HCT116 (cell line): Measurements from ENCODE around the gene CCDC102B. TPM values are rescaled to one million over a fixed set of nuclear protein-coding genes. Genes with fewer than 3 reads are reported as not detected.

Experiments used
- ATAC-seq: fragments of 200-7000 bp; cut with Tn5 transposase; 2 replicates; pipeline ENCODE4 v1.9.1; 2020; ENCODE audit warnings: mild to moderate bottlenecking, moderate library complexity
- BruUV-seq: library from RNA; stranded (reverse); fragments of 400-500 nt; replicated peaks from 2 replicates; lab custom pipeline; 2021; lab: Mats Ljungman, UMichigan
- CTCF ChIA-PET: fragments of 300-600 bp; sonication (Branson Sonifier 250); formaldehyde crosslinking; loops from one replicate; lab custom pipeline; 2021; ENCODE audit warnings: antibody characterized with exemption; lab: Charles Lee
- POLR2A ChIA-PET: fragments of 300-600, 350-600 bp; sonication (Branson Sonifier 250); formaldehyde crosslinking; loops from one replicate; lab custom pipeline; 2021; ENCODE audit warnings: antibody characterized with exemption; lab: Charles Lee
- RAD21 ChIA-PET, 2 experiments: fragments of 300-600 bp; sonication (Branson Sonifier 250); formaldehyde crosslinking; loops; one replicate each; lab custom pipeline; 2023; ENCODE audit warnings: low total read pairs in 2 of 2; ENCODE audit not compliant: uncharacterized antibody in 2 of 2, unreplicated experiment in 2 of 2, low non-redundant PET in 1 of 2; lab: Charles Lee
- DNase-seq: peaks from one replicate; pipeline ENCODE4 v3.0.0-alpha.2; 2010; ENCODE audit warnings: low read depth, low spot score
- H2AFZ ChIP-seq: fragments of 200-600 bp; shearing (Covaris generic), sonication (generic); 2 replicates; pipeline ENCODE4 v1.6.1; 2017; ENCODE audit warnings: low read depth, mixed run types, mixed read lengths, antibody characterized with exemption, low read length; ENCODE audit not compliant: poor library complexity, severe bottlenecking
- H3K27ac ChIP-seq: 2 replicates; pipeline ENCODE4 v1.5.1; 2012; ENCODE audit warnings: low read depth, low read length
- H3K27me3 ChIP-seq: fragments of 200-600 bp; sonication (generic); 2 replicates; pipeline ENCODE4 v1.6.1; 2016; ENCODE audit warnings: mixed run types, low read length, mixed read lengths; ENCODE audit not compliant: insufficient read depth
- H3K36me3 ChIP-seq, 2 experiments: fragments of 200-500 bp in 1 of 2; fragments of 200-600 bp in 1 of 2; sonication (Bioruptor generic) in 1 of 2; sonication (generic) in 1 of 2; 2 replicates each; pipeline versions ENCODE4 v1.5.1 to v1.6.1; 2014 to 2016; ENCODE audit warnings: low read length in 2 of 2, inconsistent platforms in 1 of 2, mixed read lengths in 1 of 2, mixed run types in 1 of 2; ENCODE audit not compliant: insufficient read depth in 2 of 2, control insufficient read depth in 1 of 2
- H3K4me1 ChIP-seq, 2 experiments: fragments of 200-600 bp in 1 of 2; sonication (generic) in 1 of 2; 2 replicates each; pipeline versions ENCODE4 v1.5.1 to v1.6.1; 2012 to 2017; ENCODE audit warnings: low read length in 2 of 2, inconsistent platforms in 1 of 2, mild to moderate bottlenecking in 1 of 2, mixed read lengths in 1 of 2, mixed run types in 1 of 2, moderate library complexity in 1 of 2; ENCODE audit not compliant: insufficient read depth in 2 of 2, control insufficient read depth in 1 of 2
- H3K4me2 ChIP-seq: fragments of 200-600 bp; sonication (generic); 2 replicates; pipeline ENCODE4 v1.6.1; 2017; ENCODE audit warnings: mixed run types, low read length, mixed read lengths
- H3K4me3 ChIP-seq, 2 experiments: fragments of 200-600 bp in 1 of 2; sonication (generic) in 1 of 2; replicated peaks in 1 of 2; 2 replicates each; pipeline ENCODE4 v1.5.1; 2011 to 2016; ENCODE audit warnings: low read length in 2 of 2, control low read depth in 1 of 2, low read depth in 1 of 2, mild to moderate bottlenecking in 1 of 2, mixed read lengths in 1 of 2, mixed run types in 1 of 2
- H3K79me2 ChIP-seq: fragments of 200-600 bp; sonication (generic); 2 replicates; pipeline ENCODE4 v1.6.1; 2017; ENCODE audit warnings: mild to moderate bottlenecking, mixed run types, low read length, moderate library complexity, mixed read lengths; ENCODE audit not compliant: insufficient read depth
- H3K9ac ChIP-seq: fragments of 200-600 bp; sonication (generic); 2 replicates; pipeline ENCODE4 v1.6.1; 2016; ENCODE audit warnings: low read length, mixed read lengths
- H3K9me2 ChIP-seq: fragments of 200-600 bp; sonication (generic), shearing (Covaris generic); 2 replicates; pipeline ENCODE4 v1.6.1; 2017; ENCODE audit warnings: mixed run types, mild to moderate bottlenecking, moderate library complexity; ENCODE audit not compliant: insufficient read depth
- H3K9me3 ChIP-seq, 2 experiments: fragments of 200-500 bp in 1 of 2; fragments of 200-600 bp in 1 of 2; sonication (Bioruptor generic) in 1 of 2; sonication (generic) in 1 of 2; 2 replicates each; pipeline ENCODE4 v1.6.1; 2014 to 2017; ENCODE audit warnings: low read length in 2 of 2, mixed read lengths in 2 of 2, inconsistent platforms in 1 of 2, low read depth in 1 of 2, mild to moderate bottlenecking in 1 of 2, mixed run types in 1 of 2, moderate library complexity in 1 of 2; ENCODE audit not compliant: control insufficient read depth in 1 of 2, insufficient read depth in 1 of 2
- H4K20me1 ChIP-seq: fragments of 200-600 bp; sonication (generic), shearing (Covaris generic); 2 replicates; pipeline ENCODE4 v1.6.1; 2017; ENCODE audit warnings: mixed run types, mild to moderate bottlenecking, moderate library complexity; ENCODE audit not compliant: insufficient read depth
- ATF3 ChIP-seq: IDR thresholded peaks from 2 replicates; pipeline ENCODE4 v1.6.1; 2012
- CBX3 ChIP-seq: IDR thresholded peaks from 2 replicates; pipeline ENCODE4 v1.6.1; 2012; ENCODE audit warnings: low read depth
- CEBPB ChIP-seq: IDR thresholded peaks from 2 replicates; pipeline ENCODE4 v1.6.1; 2012; ENCODE audit warnings: low read depth
- EGR1 ChIP-seq: IDR thresholded peaks from 2 replicates; pipeline ENCODE4 v1.6.1; 2012; ENCODE audit warnings: low read depth
- ELF1 ChIP-seq: IDR thresholded peaks from 2 replicates; pipeline ENCODE4 v1.6.1; 2012; ENCODE audit warnings: low read depth, borderline replicate concordance
- JUND ChIP-seq: IDR thresholded peaks from 2 replicates; pipeline ENCODE4 v1.6.1; 2012
- POLR2A ChIP-seq: IDR thresholded peaks from 2 replicates; pipeline ENCODE4 v1.7.0; 2011; ENCODE audit warnings: borderline replicate concordance; ENCODE audit not compliant: insufficient read depth, insufficient read length; ENCODE audit errors: extremely low read depth
- POLR2AphosphoS5 ChIP-seq: IDR thresholded peaks from 2 replicates; pipeline ENCODE4 v1.6.1; 2011; ENCODE audit warnings: mild to moderate bottlenecking, low read depth, low read length, moderate library complexity
- RAD21 ChIP-seq: IDR thresholded peaks from 2 replicates; pipeline ENCODE4 v1.6.1; 2012; ENCODE audit warnings: low read depth, mild to moderate bottlenecking
- SIN3A ChIP-seq: IDR thresholded peaks from 2 replicates; pipeline ENCODE4 v1.6.1; 2012; ENCODE audit warnings: low read depth
- SP1 ChIP-seq: IDR thresholded peaks from 2 replicates; pipeline ENCODE4 v1.6.1; 2012; ENCODE audit warnings: low read depth
- TCF7L2 ChIP-seq: IDR thresholded peaks from 2 replicates; pipeline ENCODE4 v1.7.0; 2011; ENCODE audit warnings: borderline replicate concordance, inconsistent platforms; ENCODE audit not compliant: insufficient read depth, insufficient read length; ENCODE audit errors: extremely low read depth
- YY1 ChIP-seq: IDR thresholded peaks from 2 replicates; pipeline ENCODE4 v1.6.1; 2011; ENCODE audit warnings: low read length, low read depth, moderate library complexity, mild to moderate bottlenecking; ENCODE audit not compliant: insufficient replicate concordance; ENCODE audit errors: extremely low read depth
- ZFX ChIP-seq: fragments of 450-650 bp; IDR thresholded peaks from 2 replicates; pipeline ENCODE4 v1.6.1; 2017
- intact Hi-C: fragments of 100-400 bp; cut with micrococcal nuclease; formaldehyde crosslinking; loops from 2 replicates; pipeline ENCODE4 v1.10.0; 2022
- total RNA-seq: library from RNA; stranded (reverse); gene quantifications from one replicate; pipeline ENCODE4 v1.2.1, GENCODE V29; 2021; ENCODE audit not compliant: unreplicated experiment
- TF ChIP-seq, protein P1 (sequence below): IDR thresholded peaks from 2 replicates; pipeline ENCODE4 v1.6.1; 2012; ENCODE audit warnings: low read depth
- TF ChIP-seq, protein P2 (sequence below): IDR thresholded peaks from 2 replicates; pipeline ENCODE4 v1.6.1; 2012
- TF ChIP-seq, protein P3 (sequence below): IDR thresholded peaks from 2 replicates; pipeline ENCODE4 v1.6.1; 2011; ENCODE audit warnings: mild to moderate bottlenecking, low read length, moderate library complexity; ENCODE audit not compliant: insufficient replicate concordance; ENCODE audit errors: extremely low read depth

CCDC102B gene
- total RNA-seq, 1 experiment from 2014 or later = 1.9 TPM

DNA sequence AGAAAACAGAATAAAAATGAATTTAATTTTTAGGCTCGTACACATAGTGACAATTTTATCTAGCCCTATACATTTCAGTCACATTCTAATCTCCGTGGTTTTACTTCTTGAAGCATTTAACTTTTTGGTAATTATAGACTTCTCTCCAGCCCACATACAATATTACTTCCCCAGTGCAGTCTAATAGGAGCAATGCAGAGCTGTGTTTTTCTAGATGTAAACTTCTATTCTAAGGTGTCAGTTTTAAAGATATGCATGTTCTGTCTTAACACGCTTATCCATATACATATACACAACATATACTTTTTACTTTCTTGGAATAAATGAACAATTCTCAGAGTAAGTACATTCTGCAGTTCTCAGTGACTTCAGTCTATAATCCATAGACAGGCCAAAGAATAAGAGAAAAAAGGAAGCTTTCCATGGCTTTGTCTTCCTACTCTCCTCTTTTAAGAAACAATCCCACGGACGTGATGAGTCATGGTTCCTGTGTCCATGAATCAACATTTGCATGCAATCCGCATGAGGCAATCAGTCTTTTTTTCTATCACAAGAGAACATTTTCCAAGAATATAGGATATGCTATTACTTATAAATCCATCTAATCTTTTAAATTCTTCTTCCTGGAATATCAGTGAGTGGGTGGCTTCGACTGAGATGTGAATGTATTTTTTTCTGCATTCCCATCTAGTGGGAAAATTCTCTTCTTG lies 42.8 kb downstream of the CCDC102B start (continued):
- TF ChIP-seq, protein P1, sequence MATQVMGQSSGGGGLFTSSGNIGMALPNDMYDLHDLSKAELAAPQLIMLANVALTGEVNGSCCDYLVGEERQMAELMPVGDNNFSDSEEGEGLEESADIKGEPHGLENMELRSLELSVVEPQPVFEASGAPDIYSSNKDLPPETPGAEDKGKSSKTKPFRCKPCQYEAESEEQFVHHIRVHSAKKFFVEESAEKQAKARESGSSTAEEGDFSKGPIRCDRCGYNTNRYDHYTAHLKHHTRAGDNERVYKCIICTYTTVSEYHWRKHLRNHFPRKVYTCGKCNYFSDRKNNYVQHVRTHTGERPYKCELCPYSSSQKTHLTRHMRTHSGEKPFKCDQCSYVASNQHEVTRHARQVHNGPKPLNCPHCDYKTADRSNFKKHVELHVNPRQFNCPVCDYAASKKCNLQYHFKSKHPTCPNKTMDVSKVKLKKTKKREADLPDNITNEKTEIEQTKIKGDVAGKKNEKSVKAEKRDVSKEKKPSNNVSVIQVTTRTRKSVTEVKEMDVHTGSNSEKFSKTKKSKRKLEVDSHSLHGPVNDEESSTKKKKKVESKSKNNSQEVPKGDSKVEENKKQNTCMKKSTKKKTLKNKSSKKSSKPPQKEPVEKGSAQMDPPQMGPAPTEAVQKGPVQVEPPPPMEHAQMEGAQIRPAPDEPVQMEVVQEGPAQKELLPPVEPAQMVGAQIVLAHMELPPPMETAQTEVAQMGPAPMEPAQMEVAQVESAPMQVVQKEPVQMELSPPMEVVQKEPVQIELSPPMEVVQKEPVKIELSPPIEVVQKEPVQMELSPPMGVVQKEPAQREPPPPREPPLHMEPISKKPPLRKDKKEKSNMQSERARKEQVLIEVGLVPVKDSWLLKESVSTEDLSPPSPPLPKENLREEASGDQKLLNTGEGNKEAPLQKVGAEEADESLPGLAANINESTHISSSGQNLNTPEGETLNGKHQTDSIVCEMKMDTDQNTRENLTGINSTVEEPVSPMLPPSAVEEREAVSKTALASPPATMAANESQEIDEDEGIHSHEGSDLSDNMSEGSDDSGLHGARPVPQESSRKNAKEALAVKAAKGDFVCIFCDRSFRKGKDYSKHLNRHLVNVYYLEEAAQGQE = no peak
- TF ChIP-seq JUND (peak; percentile 37; the same call in 1 of the 2 replicates), SP1 (0 out of 2 replicates have a peak, but pooled peaks have one; percentile 13), SIN3A (no peak), RAD21 (no peak), ZFX (no peak), EGR1 (no peak), ATF3 (0 out of 2 replicates have a peak, but pooled peaks have one; percentile 24), YY1 (no peak), CBX3 (no peak)
- TF ChIP-seq, protein P2, sequence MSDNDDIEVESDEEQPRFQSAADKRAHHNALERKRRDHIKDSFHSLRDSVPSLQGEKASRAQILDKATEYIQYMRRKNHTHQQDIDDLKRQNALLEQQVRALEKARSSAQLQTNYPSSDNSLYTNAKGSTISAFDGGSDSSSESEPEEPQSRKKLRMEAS = no peak

DNA sequence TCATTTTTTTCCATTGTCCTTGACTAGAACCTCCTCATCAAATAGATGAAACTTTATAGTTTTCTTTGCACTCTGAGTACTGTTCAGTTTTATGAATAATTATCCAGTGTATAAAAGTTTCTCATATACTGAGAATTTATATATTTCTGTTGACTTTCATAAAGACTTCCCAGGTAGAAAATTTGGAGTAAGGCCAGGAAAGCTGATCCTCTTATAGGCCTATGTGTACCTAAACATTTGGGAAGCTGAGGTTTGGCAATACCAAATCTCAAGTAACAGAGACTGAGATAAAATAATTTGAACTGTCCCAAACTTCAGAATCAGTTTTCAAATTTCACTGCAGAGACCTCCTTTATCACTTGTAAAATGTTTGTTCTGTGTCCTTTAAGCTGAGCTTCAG lies 43.4 kb downstream of the CCDC102B start:
- Histone ChIP-seq H3K4me1 (peaks cover 0 to 11% of the 10 kb centered on the region in 2 experiments; a peak in 2 of 4 replicates), H3K9ac (no peak overlapping the region), H3K27ac (no peak overlapping the region), H3K36me3 (no peaks in the 10 kb centered on the region), H3K27me3 (no peaks in the 10 kb centered on the region), H3K79me2 (no peaks in the 10 kb centered on the region), H4K20me1 (no peaks in the 10 kb centered on the region), H3K9me3 (no peaks in the 10 kb centered on the region), H3K4me3 (no peak overlapping the region), H2AFZ (peak overlapping the region; percentile 70), H3K9me2 (no peaks in the 10 kb centered on the region), H3K4me2 (peak overlapping the region; percentile 24)
- DNase-seq = no peak
- ChIA-PET RAD21 (no interaction called here), CTCF (no interaction called here), POLR2A (no interaction called here)
- ATAC-seq = no peak
- no TSS peak for BruUV-seq
- intact Hi-C loops = loop anchor here (5.0 to 10.0 kb wide), 2 partner anchors 1614 to 1624 kb away; no protein-coding TSS in a partner anchor
- TF ChIP-seq, protein P3, sequence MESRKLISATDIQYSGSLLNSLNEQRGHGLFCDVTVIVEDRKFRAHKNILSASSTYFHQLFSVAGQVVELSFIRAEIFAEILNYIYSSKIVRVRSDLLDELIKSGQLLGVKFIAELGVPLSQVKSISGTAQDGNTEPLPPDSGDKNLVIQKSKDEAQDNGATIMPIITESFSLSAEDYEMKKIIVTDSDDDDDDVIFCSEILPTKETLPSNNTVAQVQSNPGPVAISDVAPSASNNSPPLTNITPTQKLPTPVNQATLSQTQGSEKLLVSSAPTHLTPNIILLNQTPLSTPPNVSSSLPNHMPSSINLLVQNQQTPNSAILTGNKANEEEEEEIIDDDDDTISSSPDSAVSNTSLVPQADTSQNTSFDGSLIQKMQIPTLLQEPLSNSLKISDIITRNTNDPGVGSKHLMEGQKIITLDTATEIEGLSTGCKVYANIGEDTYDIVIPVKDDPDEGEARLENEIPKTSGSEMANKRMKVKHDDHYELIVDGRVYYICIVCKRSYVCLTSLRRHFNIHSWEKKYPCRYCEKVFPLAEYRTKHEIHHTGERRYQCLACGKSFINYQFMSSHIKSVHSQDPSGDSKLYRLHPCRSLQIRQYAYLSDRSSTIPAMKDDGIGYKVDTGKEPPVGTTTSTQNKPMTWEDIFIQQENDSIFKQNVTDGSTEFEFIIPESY = no peak
- TF ChIP-seq CEBPB (no peak), TCF7L2 (no peak), POLR2A (no peak), JUND (no peak), POLR2AphosphoS5 (no peak), SP1 (no peak), CBX3 (no peak), YY1 (no peak), ELF1 (no peak)
